Fibroblast of pulmonary artery (primary cell): ENCODE data around the gene DAZAP1.

Source experiments
- DNase-seq: peaks from one replicate; pipeline ENCODE4 v3.0.0-alpha.2; 2010; ENCODE audit warnings: low read depth
- H3K4me3 ChIP-seq: replicated peaks from 2 replicates; pipeline ENCODE4 v1.5.1; 2011; ENCODE audit warnings: low read depth, mild to moderate bottlenecking, control low read depth, low read length, moderate library complexity
- CTCF ChIP-seq: IDR thresholded peaks from 2 replicates; pipeline ENCODE4 v1.5.1; 2011; ENCODE audit warnings: mild to moderate bottlenecking, control low read depth, low read length, inconsistent platforms; ENCODE audit errors: missing control alignments

DAZAP1 gene

GRCh38 chr19:1409204-1410005 lies 2.0 kb downstream of the DAZAP1 start:
- no peak for DNase-seq
- H3K4me3 ChIP-seq, result peak overlapping the region; percentile 85
- no peak for TF ChIP-seq CTCF

- DNase-seq, result peak; percentile 23
- TF ChIP-seq CTCF, result no peak
- H3K4me3 ChIP-seq, result peak overlapping the region; percentile 85
These were observed 2.9 kb downstream of the DAZAP1 start for GRCh38 chr19:1410136-1410786.

GRCh38 chr19:1410789-1411188 lies 3.4 kb downstream of the DAZAP1 start:
- TF ChIP-seq CTCF, result no peak
- no peak for DNase-seq
- no peak overlapping the region for H3K4me3 ChIP-seq

- no peak for TF ChIP-seq CTCF
- DNase-seq, result peak; percentile 41
- no peak overlapping the region for H3K4me3 ChIP-seq
These were observed 4.1 kb downstream of the DAZAP1 start for GRCh38 chr19:1411255-1412191.

- H3K4me3 ChIP-seq, result no peak overlapping the region
- DNase-seq, result no peak
- TF ChIP-seq CTCF, result no peak
These were observed 5.0 kb downstream of the DAZAP1 start for GRCh38 chr19:1412323-1412923.

GRCh38 chr19:1412995-1413800 lies 5.8 kb downstream of the DAZAP1 start:
- no peak for DNase-seq
- H3K4me3 ChIP-seq, result no peak overlapping the region
- no peak for TF ChIP-seq CTCF
